Activated CD8-positive, alpha-beta memory T cell treated with anti-CD3 and anti-CD28 coated beads for 1 hour (primary cell): ENCODE results near the gene PI4KA.
A peak's percentile ranks its signal among the peaks of the same experiment; 100 is the strongest.
"Not testable (repeated sequence)": the region's sequence is repeated elsewhere in the genome, so short reads cannot be mapped to it uniquely, and the experiment has no call there.

Experiments used
- DNase-seq, 2 donors: peaks; one replicate each; pipeline ENCODE4 v3.0.0-alpha.2; 2020; ENCODE audit warnings: low read depth in 1 of 2; ENCODE audit errors: extremely low read depth in 1 of 2

The PI4KA gene

GRCh38 chr22:20858615-20859416 is at the start of gene PI4KA, which contains the start of gene SNAP29:
TSS of gene PI4KA (minus strand) at chr22:20858811. CDS start at chr22:20858725, 86 bp downstream.
TSS of gene SNAP29 (plus strand) at chr22:20859007. CDS start at chr22:20859111, 104 bp downstream.
- peak; percentile 93 to 96 for DNase-seq

- DNase-seq, result no peak
Observed at GRCh38 chr22:20906387-20906767, 47.8 kb upstream of the PI4KA start.

- DNase-seq, result no peak
Observed at GRCh38 chr22:20905415-20906386, 47.1 kb upstream of the PI4KA start.

GRCh38 chr22:20904980-20905355 is 46.4 kb upstream of the PI4KA start:
- no peak for DNase-seq

GRCh38 chr22:20904008-20904979 is 45.7 kb upstream of the PI4KA start:
- DNase-seq, result no peak

- DNase-seq, result no peak
Observed at GRCh38 chr22:20903093-20903492, 44.5 kb upstream of the PI4KA start.

GRCh38 chr22:20901093-20902033 is 42.8 kb upstream of the PI4KA start:
- not testable (repeated sequence) for DNase-seq

- DNase-seq, result no peak
Observed at GRCh38 chr22:20899827-20900423, 41.3 kb upstream of the PI4KA start.

GRCh38 chr22:20897737-20898136 is 39.1 kb upstream of the PI4KA start:
- not testable (repeated sequence) for DNase-seq

GRCh38 chr22:20890975-20891374 is 32.4 kb upstream of the PI4KA start:
- no peak for DNase-seq

GRCh38 chr22:20889904-20890540 is 31.4 kb upstream of the PI4KA start:
- no peak for DNase-seq

- no peak for DNase-seq
Observed at GRCh38 chr22:20889025-20889704, 30.6 kb upstream of the PI4KA start.

GRCh38 chr22:20887375-20887774 is 28.8 kb upstream of the PI4KA start:
- DNase-seq, result no peak

- peak in 1 of 2 donors; percentile 15 for DNase-seq
Observed at GRCh38 chr22:20885557-20886323, 27.1 kb upstream of the PI4KA start.

- no peak for DNase-seq
Observed at GRCh38 chr22:20885017-20885556, 26.5 kb upstream of the PI4KA start.

- no peak for DNase-seq
Observed at GRCh38 chr22:20884454-20884853, 25.8 kb upstream of the PI4KA start.

- DNase-seq, result no peak
Observed at GRCh38 chr22:20882855-20883254, 24.2 kb upstream of the PI4KA start.
